Peyer's patch (tissue), 4 donors: ENCODE results near the gene GNGT2. TPM values are rescaled to one million over a fixed set of nuclear protein-coding genes. Genes with fewer than 3 reads are reported as not detected.

Experiments
- DNase-seq, 3 donors: peaks; one replicate each; pipeline ENCODE4 v3.0.0-alpha.2; 2017 to 2019
- H3K27ac ChIP-seq, 4 donors: fragments of 200-600 bp; sonication (generic); one replicate each; pipeline ENCODE4 v1.5.1; 2016 to 2019
- H3K27me3 ChIP-seq, 2 donors: fragments of 200-600 bp; sonication (generic); one replicate each; pipeline ENCODE4 v1.5.1; 2019
- H3K36me3 ChIP-seq, 3 donors: fragments of 200-600 bp; sonication (generic); one replicate each; pipeline ENCODE4 v1.5.1; 2016 to 2019
- H3K4me1 ChIP-seq, 4 donors: fragments of 200-600 bp; sonication (generic); one replicate each; pipeline ENCODE4 v1.5.1; 2016 to 2019
- H3K4me3 ChIP-seq, 4 donors: fragments of 200-600 bp; sonication (generic); 1 replicate in 3 of 4; 2 replicates in 1 of 4; pipeline ENCODE4 v1.5.1; 2016 to 2019; ENCODE audit warnings: mild to moderate bottlenecking in 1 of 4
- H3K9me3 ChIP-seq, 4 donors: fragments of 200-600 bp; sonication (generic); one replicate each; pipeline ENCODE4 v1.5.1; 2016 to 2019; ENCODE audit warnings: mild to moderate bottlenecking in 1 of 4
- CTCF ChIP-seq, 6 experiments: fragments of 450-650 bp in 4 of 6; fragments of 200-600 bp in 2 of 6; sonication (generic) in 1 of 6; IDR thresholded peaks; one replicate each; pipeline ENCODE4 v1.5.1; 2017 to 2019; ENCODE audit warnings: antibody characterized with exemption in 6 of 6, mild to moderate bottlenecking in 3 of 6, moderate library complexity in 1 of 6
- POLR2A ChIP-seq, 2 donors: fragments of 450-650 bp; IDR thresholded peaks; one replicate each; pipeline ENCODE4 v1.5.1; 2017; ENCODE audit warnings: antibody characterized with exemption in 2 of 2, mild to moderate bottlenecking in 2 of 2, moderate library complexity in 2 of 2
- total RNA-seq, 4 donors: library from RNA; depleted of rRNA; stranded (reverse); fragments of >200 nt; gene quantifications; one replicate each; pipeline ENCODE4 v1.1.0, GENCODE V29; 2016

Gene GNGT2
- total RNA-seq, 4 donors from 2014 or later, result 4.8 to 14.0 TPM; not detected in 2

GRCh38 chr17:49170216-49170615 is 40.2 kb downstream of the GNGT2 start:
- Histone ChIP-seq H3K36me3 (no peaks in the 10 kb centered on the region), H3K9me3 (peaks cover 0 to 2% (median under 1%) of the 10 kb centered on the region in 4 donors), H3K4me3 (no peak overlapping the region), H3K4me1 (no peaks in the 10 kb centered on the region), H3K27me3 (no peaks in the 10 kb centered on the region), H3K27ac (no peak overlapping the region)
- TF ChIP-seq CTCF (IDR thresholded peaks at IDR 0.05) (no peak), POLR2A (IDR thresholded peaks at IDR 0.05) (no peak)
- no peak for DNase-seq

- no peaks in the 10 kb centered on the region for H3K4me1 ChIP-seq
These were observed 41.7 kb downstream of the GNGT2 start for GRCh38 chr17:49168706-49169105.

GRCh38 chr17:49165143-49165542 is 45.2 kb downstream of the GNGT2 start:
- TF ChIP-seq CTCF (IDR thresholded peaks at IDR 0.05), result no peak
- TF ChIP-seq POLR2A (IDR thresholded peaks at IDR 0.05), result no peak
- Histone ChIP-seq H3K27me3 (no peaks in the 10 kb centered on the region), H3K9me3 (no peaks in the 10 kb centered on the region), H3K4me3 (no peak overlapping the region), H3K4me1 (no peaks in the 10 kb centered on the region), H3K27ac (no peak overlapping the region), H3K36me3 (no peaks in the 10 kb centered on the region)
- DNase-seq, result no peak

More at GRCh38 chr17:49168706-49169105, 41.7 kb downstream of the GNGT2 start:
- H3K27ac ChIP-seq, result no peak overlapping the region
- H3K4me3 ChIP-seq, result no peak overlapping the region
- TF ChIP-seq CTCF (IDR thresholded peaks at IDR 0.05) (no peak), POLR2A (IDR thresholded peaks at IDR 0.05) (no peak)
- H3K36me3 ChIP-seq, result no peaks in the 10 kb centered on the region
- DNase-seq, result no peak
- no peaks in the 10 kb centered on the region for H3K9me3 ChIP-seq
- H3K27me3 ChIP-seq, result no peaks in the 10 kb centered on the region

GRCh38 chr17:49162866-49163265 is 47.5 kb downstream of the GNGT2 start:
- no peaks in the 10 kb centered on the region for H3K4me1 ChIP-seq
- no peaks in the 10 kb centered on the region for H3K9me3 ChIP-seq
- no peak overlapping the region for H3K27ac ChIP-seq
- TF ChIP-seq CTCF (IDR thresholded peaks at IDR 0.05) (no peak), POLR2A (IDR thresholded peaks at IDR 0.05) (no peak)
- no peak for DNase-seq
- no peak overlapping the region for H3K4me3 ChIP-seq
- H3K27me3 ChIP-seq, result no peaks in the 10 kb centered on the region
- H3K36me3 ChIP-seq, result no peaks in the 10 kb centered on the region

- no peak for DNase-seq
- no peaks in the 10 kb centered on the region for H3K4me1 ChIP-seq
- no peak overlapping the region for H3K27ac ChIP-seq
- no peaks in the 10 kb centered on the region for H3K36me3 ChIP-seq
- H3K4me3 ChIP-seq, result no peak overlapping the region
- TF ChIP-seq POLR2A (IDR thresholded peaks at IDR 0.05), result no peak
- H3K27me3 ChIP-seq, result no peaks in the 10 kb centered on the region
- H3K9me3 ChIP-seq, result no peaks in the 10 kb centered on the region
These were observed 52.6 kb downstream of the GNGT2 start for GRCh38 chr17:49157784-49158183.

- no peaks in the 10 kb centered on the region for H3K4me1 ChIP-seq
- no peaks in the 10 kb centered on the region for H3K36me3 ChIP-seq
- no peak for DNase-seq
- no peaks in the 10 kb centered on the region for H3K27me3 ChIP-seq
- H3K4me3 ChIP-seq, result no peak overlapping the region
- no peaks in the 10 kb centered on the region for H3K9me3 ChIP-seq
- TF ChIP-seq CTCF (IDR thresholded peaks at IDR 0.05) (no peak), POLR2A (IDR thresholded peaks at IDR 0.05) (no peak)
- H3K27ac ChIP-seq, result no peak overlapping the region
These were observed 54.1 kb downstream of the GNGT2 start for GRCh38 chr17:49156256-49156655.

Other genes with a start within 250 kb of the GNGT2 start
- not detected for gene GIP, start 242.0 kb downstream of the GNGT2 start, total RNA-seq
- under 1 TPM in 1 of 4 donors, not detected in 3; 0.54 TPM for gene IGF2BP1, start 213.2 kb downstream of the GNGT2 start, total RNA-seq
- gene B4GALNT2, start 77.8 kb downstream of the GNGT2 start, total RNA-seq, result 10 to 100 TPM in 1 of 4 donors, 1 to 10 TPM in 2, under 1 TPM in 1; 0.83 to 11.2 (median 7.5) TPM
- 10 to 100 TPM in 2 of 4 donors, 1 to 10 TPM in 2; 4.9 to 50.3 (median 8.9) TPM for gene ABI3, start 133 bp upstream of the GNGT2 start, total RNA-seq
- not detected for gene PHOSPHO1, start 20.2 kb upstream of the GNGT2 start, total RNA-seq
- 10 to 100 TPM; 36.5 to 56.1 (median 42.5) TPM for gene ZNF652, start 151.7 kb upstream of the GNGT2 start, total RNA-seq
- gene PHB1, start 204.3 kb upstream of the GNGT2 start, total RNA-seq, result 10 to 100 TPM; 59.5 to 75.9 (median 69.9) TPM